Measurements from ENCODE around the gene DGKG.

Gene DGKG

DNA sequence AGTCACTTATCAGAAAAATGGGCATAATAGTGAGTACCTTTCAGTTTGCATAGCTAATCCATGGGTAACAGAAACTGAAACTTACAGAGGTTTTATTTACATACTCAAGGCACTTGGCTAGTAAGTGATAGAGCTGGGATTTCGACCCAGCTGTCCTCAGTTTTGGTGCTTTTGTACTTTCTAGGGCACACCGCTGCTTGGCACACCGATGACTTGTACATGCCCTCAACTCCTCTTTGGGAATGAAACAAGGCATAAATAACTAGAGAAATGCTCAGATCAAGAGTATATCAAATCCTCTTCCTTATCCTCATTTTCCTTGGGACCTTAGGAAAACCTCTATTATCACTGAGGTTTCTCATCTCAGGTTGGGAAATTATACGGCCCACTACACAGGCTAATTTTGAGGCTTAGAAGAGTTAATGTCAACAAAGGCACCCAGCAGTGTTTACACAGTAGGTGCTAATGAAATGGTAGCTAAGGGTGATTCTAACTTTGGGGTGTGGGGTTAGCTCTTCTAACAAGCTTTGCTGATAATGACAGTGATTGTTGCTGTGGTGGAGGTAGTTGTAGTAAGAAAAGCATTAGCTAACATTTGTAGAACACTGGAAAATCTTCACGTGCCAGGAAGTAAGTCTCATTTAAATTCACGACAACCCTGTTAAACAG lies 20.3 kb upstream of the DGKG start:
- H3K4me1 ChIP-seq (ENCODE audit: control insufficient read depth, insufficient read depth, low read length) = no peaks in the 10 kb centered on the region
- peaks cover 15% of the 10 kb centered on the region for H3K27me3 ChIP-seq (ENCODE audit: control insufficient read depth, insufficient read depth, low read length)
- no peak overlapping the region for H3K4me2 ChIP-seq (ENCODE audit: low read length)
- no peak overlapping the region for H3K4me3 ChIP-seq (ENCODE audit: low read length)
- no peaks in the 10 kb centered on the region for H3K36me3 ChIP-seq (ENCODE audit: insufficient read depth, low read length)
- no peak overlapping the region for H3K9ac ChIP-seq (ENCODE audit: low read depth, low read length)
- no peaks in the 10 kb centered on the region for H3K9me3 ChIP-seq (replicated peaks; ENCODE audit: low read length)

DNA sequence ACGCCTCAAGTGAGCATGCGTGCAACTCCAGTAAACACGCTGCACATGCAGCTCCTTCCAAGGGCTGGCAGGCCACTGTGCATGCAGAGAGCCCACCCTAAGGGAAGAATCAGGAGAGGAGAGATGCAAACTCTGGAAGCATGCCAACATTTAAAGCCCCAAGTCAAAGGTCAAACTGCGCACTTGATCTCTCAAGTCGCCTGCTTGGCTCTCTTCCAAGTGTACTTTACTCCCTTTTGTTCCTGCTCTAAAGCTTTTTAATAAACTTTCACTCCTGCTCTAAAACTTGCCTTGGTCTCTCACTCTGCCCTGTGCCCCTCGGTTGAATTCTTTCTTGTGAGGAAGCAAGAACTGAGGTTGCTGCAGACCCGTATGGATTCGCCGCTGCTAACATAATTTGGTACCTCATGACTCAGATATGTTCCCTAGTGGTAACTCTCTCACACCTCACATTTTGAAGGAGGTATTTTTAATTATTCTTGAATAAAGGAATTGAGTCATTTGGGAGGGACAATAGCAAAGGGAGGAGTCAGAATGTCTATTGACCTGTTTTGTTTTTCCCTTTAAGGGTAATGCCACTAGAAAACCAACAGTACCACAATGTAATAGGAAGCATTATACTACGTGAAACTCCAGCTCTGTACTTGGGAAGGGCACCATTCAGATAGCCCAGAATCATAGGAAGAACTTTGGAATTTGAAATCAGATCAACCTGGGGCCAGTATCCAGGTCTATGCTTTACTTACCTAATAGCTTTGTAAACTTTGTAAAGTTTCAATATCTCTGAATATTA lies 19.6 kb upstream of the DGKG start:
- Histone ChIP-seq H3K9ac (ENCODE audit: low read depth, low read length) (no peak overlapping the region), H3K9me3 (replicated peaks; ENCODE audit: low read length) (no peaks in the 10 kb centered on the region), H3K36me3 (ENCODE audit: insufficient read depth, low read length) (no peaks in the 10 kb centered on the region), H3K4me2 (ENCODE audit: low read length) (no peak overlapping the region), H3K27me3 (ENCODE audit: control insufficient read depth, insufficient read depth, low read length) (peaks cover 23% of the 10 kb centered on the region), H3K4me1 (ENCODE audit: control insufficient read depth, insufficient read depth, low read length) (no peaks in the 10 kb centered on the region), H3K4me3 (ENCODE audit: low read length) (no peak overlapping the region)

DNA sequence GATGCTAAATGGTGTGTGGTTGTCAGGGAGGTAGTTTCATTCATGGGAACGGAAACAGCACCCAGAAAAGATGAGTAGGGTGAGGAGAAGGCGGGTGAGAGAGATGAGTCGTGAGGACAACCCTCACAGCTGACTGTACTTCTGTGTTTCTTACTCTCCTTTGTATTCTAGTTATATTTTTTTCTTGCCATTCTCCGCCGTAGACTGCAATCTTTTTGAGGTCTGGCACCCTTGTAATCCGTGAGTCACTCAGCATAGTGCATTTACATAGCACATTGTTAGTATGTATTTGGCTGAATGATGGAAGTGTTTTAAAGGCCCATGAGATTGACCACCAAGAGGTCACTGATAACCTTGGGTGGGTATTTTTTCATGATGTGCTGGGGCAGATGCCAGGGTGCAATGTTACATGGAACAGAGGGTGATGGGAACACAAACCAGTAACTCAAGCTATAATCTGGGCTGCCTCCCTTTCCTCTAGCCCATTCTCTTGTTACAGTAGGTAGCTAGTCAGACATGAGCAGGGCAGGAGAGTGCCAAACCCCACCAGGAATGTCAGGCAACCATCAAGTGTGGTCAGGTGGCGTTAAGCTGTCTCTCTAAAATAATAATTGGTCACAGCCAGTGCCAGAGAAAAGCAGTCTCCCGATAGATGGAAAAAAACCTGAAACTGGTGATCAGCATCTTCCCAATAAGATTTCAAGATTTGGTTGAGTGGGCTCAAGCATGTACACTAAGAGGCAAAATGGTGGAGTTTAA lies 18.8 kb upstream of the DGKG start:
- Histone ChIP-seq H3K4me3 (ENCODE audit: low read length) (no peak overlapping the region), H3K9me3 (replicated peaks; ENCODE audit: low read length) (no peaks in the 10 kb centered on the region), H3K9ac (ENCODE audit: low read depth, low read length) (no peak overlapping the region), H3K36me3 (ENCODE audit: insufficient read depth, low read length) (no peaks in the 10 kb centered on the region), H3K4me2 (ENCODE audit: low read length) (no peak overlapping the region), H3K4me1 (ENCODE audit: control insufficient read depth, insufficient read depth, low read length) (no peaks in the 10 kb centered on the region), H3K27me3 (ENCODE audit: control insufficient read depth, insufficient read depth, low read length) (peaks cover 30% of the 10 kb centered on the region)

DNA sequence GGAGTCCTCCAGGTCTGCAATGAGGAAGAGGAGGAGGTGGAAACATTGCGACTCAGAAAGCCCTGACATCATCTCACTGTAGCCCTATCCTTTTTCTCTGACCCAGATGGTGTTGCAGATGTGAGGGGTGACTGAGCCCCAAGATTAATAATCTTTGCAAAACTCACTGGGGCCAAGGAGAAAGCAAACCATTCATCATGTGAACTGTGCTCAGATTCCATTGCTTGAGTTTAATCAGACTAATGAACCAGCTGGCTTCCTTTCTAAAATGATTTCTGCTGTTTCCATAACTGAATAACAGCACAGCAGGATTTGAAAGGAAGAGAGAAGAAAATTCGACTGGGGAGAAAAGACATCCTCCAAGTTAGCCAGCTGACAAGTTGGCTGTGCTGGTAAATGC lies 13.4 kb upstream of the DGKG start:
- H3K4me2 ChIP-seq (ENCODE audit: low read length) = no peak overlapping the region
- H3K9ac ChIP-seq (ENCODE audit: low read depth, low read length) = no peak overlapping the region
- no peaks in the 10 kb centered on the region for H3K36me3 ChIP-seq (ENCODE audit: insufficient read depth, low read length)
- peaks cover 54% of the 10 kb centered on the region for H3K27me3 ChIP-seq (ENCODE audit: control insufficient read depth, insufficient read depth, low read length)
- H3K4me1 ChIP-seq (ENCODE audit: control insufficient read depth, insufficient read depth, low read length) = no peaks in the 10 kb centered on the region
- no peaks in the 10 kb centered on the region for H3K9me3 ChIP-seq (replicated peaks; ENCODE audit: low read length)
- H3K4me3 ChIP-seq (ENCODE audit: low read length) = no peak overlapping the region

DNA sequence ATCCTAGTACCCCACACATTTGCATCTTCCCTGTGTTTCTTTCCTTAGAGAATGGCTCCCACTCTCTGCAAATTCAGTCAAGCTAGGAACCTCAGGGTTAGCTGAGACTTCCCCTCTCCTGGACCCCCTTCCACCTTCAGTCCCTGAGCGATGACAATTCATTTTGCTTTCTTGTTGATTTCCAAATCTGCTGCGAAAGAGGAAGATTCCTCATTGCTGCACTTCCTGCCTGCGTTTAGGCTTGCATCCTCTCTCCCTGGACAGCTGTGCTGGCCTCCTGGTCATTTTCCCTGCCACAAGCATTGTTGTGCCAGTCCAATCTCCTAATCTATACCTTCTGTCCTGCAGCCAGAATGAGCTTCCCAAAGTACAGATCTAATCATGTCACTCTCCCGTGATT lies 12.3 kb upstream of the DGKG start:
- H3K4me1 ChIP-seq (ENCODE audit: control insufficient read depth, insufficient read depth, low read length) = no peaks in the 10 kb centered on the region
- H3K4me3 ChIP-seq (ENCODE audit: low read length) = no peak overlapping the region
- H3K9ac ChIP-seq (ENCODE audit: low read depth, low read length) = no peak overlapping the region

DNA sequence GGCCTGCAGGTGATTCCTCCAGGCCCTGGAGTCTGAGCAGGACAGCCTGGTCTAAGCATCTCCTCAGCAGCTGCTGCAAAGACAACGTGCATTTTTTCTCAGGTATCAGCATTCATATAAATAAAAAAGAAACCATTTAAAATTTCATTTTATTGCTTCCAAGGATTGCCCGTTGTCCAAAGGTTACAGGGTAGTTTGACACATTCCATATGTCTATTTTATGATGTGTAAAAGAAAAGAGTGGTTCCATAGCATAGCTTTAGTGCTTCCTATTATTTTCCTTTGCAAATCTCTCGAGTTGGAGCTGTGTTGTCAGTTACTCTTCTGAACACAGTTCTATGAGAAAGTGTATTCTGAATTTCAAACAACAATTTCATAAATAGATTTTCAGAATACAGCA lies 7.2 kb upstream of the DGKG start:
- no peak overlapping the region for H3K4me2 ChIP-seq (ENCODE audit: low read length)
- H3K4me3 ChIP-seq (ENCODE audit: low read length) = no peak overlapping the region
- H3K36me3 ChIP-seq (ENCODE audit: insufficient read depth, low read length) = no peaks in the 10 kb centered on the region
- H3K27me3 ChIP-seq (ENCODE audit: control insufficient read depth, insufficient read depth, low read length) = peaks cover 67% of the 10 kb centered on the region
- no peaks in the 10 kb centered on the region for H3K4me1 ChIP-seq (ENCODE audit: control insufficient read depth, insufficient read depth, low read length)
- no peak overlapping the region for H3K9ac ChIP-seq (ENCODE audit: low read depth, low read length)
- H3K9me3 ChIP-seq (replicated peaks; ENCODE audit: low read length) = no peaks in the 10 kb centered on the region

More for the DNA sequence above, 12.3 kb upstream of the DGKG start:
- no peak overlapping the region for H3K4me2 ChIP-seq (ENCODE audit: low read length)
- H3K9me3 ChIP-seq (replicated peaks; ENCODE audit: low read length) = no peaks in the 10 kb centered on the region
- peaks cover 63% of the 10 kb centered on the region for H3K27me3 ChIP-seq (ENCODE audit: control insufficient read depth, insufficient read depth, low read length)
- no peaks in the 10 kb centered on the region for H3K36me3 ChIP-seq (ENCODE audit: insufficient read depth, low read length)

DNA sequence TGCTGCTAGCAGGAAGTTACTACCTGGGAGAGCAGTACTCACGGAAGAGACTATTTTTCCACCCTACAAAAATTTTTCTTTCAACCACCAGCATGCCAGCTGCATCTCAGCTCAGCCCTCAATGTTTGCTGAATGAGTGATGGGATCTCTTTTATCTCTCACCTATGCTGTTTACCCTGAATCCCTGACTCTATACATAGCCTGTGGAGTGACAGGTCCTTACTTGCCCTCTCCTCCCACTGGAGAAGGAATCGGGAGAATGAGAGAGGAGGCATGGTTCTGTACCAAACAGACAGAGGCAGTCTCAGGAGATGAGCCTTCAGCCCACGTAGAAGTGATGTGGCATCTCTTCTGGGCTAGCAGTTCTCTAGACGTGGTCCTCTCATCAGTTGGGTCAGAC lies 6.7 kb upstream of the DGKG start:
- Histone ChIP-seq H3K4me2 (ENCODE audit: low read length) (no peak overlapping the region), H3K4me3 (ENCODE audit: low read length) (no peak overlapping the region), H3K9ac (ENCODE audit: low read depth, low read length) (no peak overlapping the region), H3K27me3 (ENCODE audit: control insufficient read depth, insufficient read depth, low read length) (peaks cover 68% of the 10 kb centered on the region), H3K9me3 (replicated peaks; ENCODE audit: low read length) (no peaks in the 10 kb centered on the region), H3K4me1 (ENCODE audit: control insufficient read depth, insufficient read depth, low read length) (no peaks in the 10 kb centered on the region), H3K36me3 (ENCODE audit: insufficient read depth, low read length) (no peaks in the 10 kb centered on the region)

DNA sequence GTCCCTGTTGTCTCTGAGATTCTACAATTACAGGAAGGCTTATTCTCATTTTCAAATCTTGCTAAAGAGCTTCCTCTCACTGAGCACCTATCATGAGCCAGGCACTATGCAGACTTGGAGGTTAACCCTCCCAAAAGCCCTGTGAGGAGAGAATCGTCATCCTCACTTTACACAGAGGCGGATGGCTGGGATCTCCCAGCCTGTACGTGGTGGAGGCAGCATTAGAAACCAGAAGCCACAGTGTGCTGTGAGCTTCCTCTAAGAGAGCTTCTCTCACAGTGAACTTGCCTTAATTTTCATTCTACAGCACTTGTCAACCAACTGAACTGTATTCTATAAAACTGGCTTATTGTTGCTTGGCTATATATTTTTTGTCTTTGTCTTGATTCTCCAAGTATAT lies 6.1 kb upstream of the DGKG start:
- no peaks in the 10 kb centered on the region for H3K36me3 ChIP-seq (ENCODE audit: insufficient read depth, low read length)
- peaks cover 69% of the 10 kb centered on the region for H3K27me3 ChIP-seq (ENCODE audit: control insufficient read depth, insufficient read depth, low read length)
- no peak overlapping the region for H3K4me3 ChIP-seq (ENCODE audit: low read length)
- peaks cover 2% of the 10 kb centered on the region for H3K4me1 ChIP-seq (ENCODE audit: control insufficient read depth, insufficient read depth, low read length)
- no peak overlapping the region for H3K9ac ChIP-seq (ENCODE audit: low read depth, low read length)
- no peak overlapping the region for H3K4me2 ChIP-seq (ENCODE audit: low read length)
- no peaks in the 10 kb centered on the region for H3K9me3 ChIP-seq (replicated peaks; ENCODE audit: low read length)

DNA sequence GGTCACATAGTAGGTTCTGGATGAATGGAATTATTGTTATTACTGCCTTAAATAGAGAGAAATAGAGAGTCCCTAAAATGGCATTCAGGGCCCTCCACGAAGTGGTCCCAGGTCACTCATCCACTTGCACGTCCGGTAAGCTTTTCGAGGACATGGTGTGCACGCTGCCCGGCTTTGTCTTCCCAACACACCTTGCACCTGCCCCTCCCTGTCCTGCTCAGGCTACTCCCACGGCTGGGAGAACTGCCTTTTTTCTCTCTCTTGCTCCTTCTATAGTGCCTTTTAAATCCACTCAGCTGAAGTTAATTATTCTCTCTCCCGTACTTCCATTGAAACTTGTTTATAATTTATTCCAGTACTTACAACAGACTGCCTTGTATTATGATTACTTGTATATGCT lies 5.6 kb upstream of the DGKG start:
- Histone ChIP-seq H3K4me1 (ENCODE audit: control insufficient read depth, insufficient read depth, low read length) (peaks cover 6% of the 10 kb centered on the region), H3K27me3 (ENCODE audit: control insufficient read depth, insufficient read depth, low read length) (peaks cover 69% of the 10 kb centered on the region), H3K9ac (ENCODE audit: low read depth, low read length) (no peak overlapping the region), H3K4me2 (ENCODE audit: low read length) (no peak overlapping the region), H3K36me3 (ENCODE audit: insufficient read depth, low read length) (no peaks in the 10 kb centered on the region), H3K4me3 (ENCODE audit: low read length) (no peak overlapping the region), H3K9me3 (replicated peaks; ENCODE audit: low read length) (no peaks in the 10 kb centered on the region)

DNA sequence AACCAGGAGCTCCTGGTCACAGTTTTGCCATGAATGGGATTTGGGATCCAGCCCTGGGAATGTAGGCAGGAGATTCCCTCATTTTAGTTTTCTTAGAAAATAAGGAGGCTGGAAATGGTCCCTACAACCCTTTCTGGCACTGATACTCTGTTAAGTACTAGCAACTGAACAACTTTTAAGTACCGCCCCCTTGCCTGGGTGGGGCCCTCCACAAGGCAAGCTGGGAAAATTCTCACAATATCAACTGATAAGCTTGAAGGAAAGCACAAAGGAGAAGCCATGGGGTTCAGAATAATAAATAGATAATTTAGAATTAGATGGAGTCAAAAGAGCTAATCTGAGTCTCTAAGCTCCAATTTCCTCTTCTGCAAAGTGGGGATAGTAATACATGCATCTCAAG lies 4.2 kb upstream of the DGKG start:
- Histone ChIP-seq H3K4me1 (ENCODE audit: control insufficient read depth, insufficient read depth, low read length) (peaks cover 19% of the 10 kb centered on the region), H3K9ac (ENCODE audit: low read depth, low read length) (no peak overlapping the region), H3K36me3 (ENCODE audit: insufficient read depth, low read length) (no peaks in the 10 kb centered on the region), H3K4me2 (ENCODE audit: low read length) (no peak overlapping the region), H3K9me3 (replicated peaks; ENCODE audit: low read length) (no peaks in the 10 kb centered on the region), H3K4me3 (ENCODE audit: low read length) (no peak overlapping the region), H3K27me3 (ENCODE audit: control insufficient read depth, insufficient read depth, low read length) (peaks cover 79% of the 10 kb centered on the region)

DNA sequence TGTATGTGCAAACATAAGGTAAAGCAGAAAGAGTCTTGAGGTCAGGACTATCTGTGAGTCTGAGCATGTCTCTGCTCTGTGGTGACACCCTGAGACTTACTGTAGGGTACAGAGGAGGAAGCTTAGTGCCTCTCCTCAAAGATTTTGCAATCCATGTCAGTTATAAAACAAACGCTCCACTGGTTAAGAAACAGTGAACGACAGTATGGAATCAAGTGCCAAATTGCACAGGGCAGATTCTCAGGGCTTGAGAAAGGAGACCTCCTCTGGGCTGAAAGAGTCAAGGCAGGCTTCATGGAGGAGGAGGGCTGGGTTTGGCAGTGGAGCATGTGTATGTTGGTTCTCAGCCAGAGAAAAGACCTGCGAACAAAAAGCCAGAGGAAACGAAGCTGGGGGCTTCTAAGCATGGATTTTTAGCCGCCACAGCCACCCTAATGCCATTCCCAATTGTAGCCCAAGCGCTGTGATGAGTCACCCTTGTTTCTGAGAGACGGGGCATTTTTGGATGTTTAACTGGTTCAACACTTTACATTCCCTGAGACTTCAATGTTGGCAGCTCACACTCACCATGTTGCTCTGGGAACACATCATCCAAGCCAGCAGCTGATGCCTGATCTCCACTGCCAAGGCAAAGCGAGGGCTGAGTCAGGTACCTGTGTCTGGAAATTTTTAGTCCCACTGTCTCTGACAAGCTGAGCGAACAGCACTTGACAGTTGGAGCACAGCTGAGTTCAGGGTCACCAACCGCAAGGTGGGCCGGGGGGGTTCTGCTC lies 3.4 kb upstream of the DGKG start:
- Histone ChIP-seq H3K36me3 (ENCODE audit: insufficient read depth, low read length) (no peaks in the 10 kb centered on the region), H3K9ac (ENCODE audit: low read depth, low read length) (no peak overlapping the region), H3K9me3 (replicated peaks; ENCODE audit: low read length) (no peaks in the 10 kb centered on the region), H3K4me2 (ENCODE audit: low read length) (no peak overlapping the region), H3K4me1 (ENCODE audit: control insufficient read depth, insufficient read depth, low read length) (peaks cover 24% of the 10 kb centered on the region), H3K27me3 (ENCODE audit: control insufficient read depth, insufficient read depth, low read length) (peaks cover 86% of the 10 kb centered on the region), H3K4me3 (ENCODE audit: low read length) (no peak overlapping the region)
